Renal pelvis (tissue), 12 donors: ENCODE measurements around the gene ZNF487. TPM values are rescaled to one million over a fixed set of nuclear protein-coding genes. Genes with fewer than 3 reads are reported as not detected.
"Not testable (repeated sequence)": the region's sequence is repeated elsewhere in the genome, so short reads cannot be mapped to it uniquely, and the experiment has no call there.

Experiments used
- DNase-seq: peaks from one replicate; pipeline ENCODE4 v3.0.0-alpha.2; 2013
- long read RNA-seq, 16 experiments: transcript quantifications; one replicate each; lab custom pipeline, GENCODE V29; 2026
- polyA plus RNA-seq, 3 donors: library from polyadenylated mRNA; unstranded; fragments of 120-200 nt; gene quantifications; one replicate each; pipeline ENCODE4 v1.2.1, GENCODE V29; 2013; ENCODE audit not compliant: insufficient read length in 3 of 3

ZNF487 gene
- 10 to 100 TPM in 2 of 3 donors, 1 to 10 TPM in 1; 9.2 to 14.7 (median 14.2) TPM for polyA plus RNA-seq
- long read RNA-seq, donor 1, partial matches to known transcripts = 0 of 3 reads
- long read RNA-seq, donor 1, other reads (novel, unspliced or antisense) = 0 of 3 reads
- long read RNA-seq, donor 2, partial matches to known transcripts = 0 of 4 reads
- long read RNA-seq, donor 2, other reads (novel, unspliced or antisense) = 0 of 4 reads
- long read RNA-seq, donor 3, transcript ZNF487-205 (2 exons, 583 nt) = major isoform, 6 of 10 reads
- long read RNA-seq, donor 3, partial matches to known transcripts = 0 of 10 reads
- long read RNA-seq, donor 3, other reads (novel, unspliced or antisense) = 0 of 10 reads
- long read RNA-seq, donor 4, transcript ZNF487-206 (1 exons, 2,745 nt) = major isoform, 5 of 8 reads
- long read RNA-seq, donor 4, partial matches to known transcripts = 0 of 8 reads
- long read RNA-seq, donor 4, other reads (novel, unspliced or antisense) = 0 of 8 reads
- long read RNA-seq, donor 5, partial matches to known transcripts = 0 of 3 reads
- long read RNA-seq, donor 5, other reads (novel, unspliced or antisense) = 0 of 3 reads
- long read RNA-seq, donor 6, partial matches to known transcripts = 0 of 8 reads
- long read RNA-seq, donor 6, other reads (novel, unspliced or antisense) = 0 of 8 reads
- long read RNA-seq, donor 7, partial matches to known transcripts = 0 of 5 reads
- long read RNA-seq, donor 7, other reads (novel, unspliced or antisense) = 0 of 5 reads
- long read RNA-seq, donor 8, partial matches to known transcripts = 0 of 6 reads
- long read RNA-seq, donor 8, other reads (novel, unspliced or antisense) = 0 of 6 reads
- long read RNA-seq, donor 9, partial matches to known transcripts = 0 of 4 reads
- long read RNA-seq, donor 9, other reads (novel, unspliced or antisense) = 0 of 4 reads
- long read RNA-seq, donor 10, partial matches to known transcripts = 0 of 8 reads
- long read RNA-seq, donor 10, other reads (novel, unspliced or antisense) = 0 of 8 reads
- long read RNA-seq, donor 11, partial matches to known transcripts = 0 of 4 reads
- long read RNA-seq, donor 11, other reads (novel, unspliced or antisense) = 0 of 4 reads
- long read RNA-seq, donor 12, partial matches to known transcripts = 0 of 10 reads
- long read RNA-seq, donor 12, other reads (novel, unspliced or antisense) = 0 of 10 reads
- long read RNA-seq, donor 13, partial matches to known transcripts = 0 of 4 reads
- long read RNA-seq, donor 13, other reads (novel, unspliced or antisense) = 0 of 4 reads
- long read RNA-seq, donor 14 = 0 reads
- long read RNA-seq, donor 15, transcript ZNF487-205 (2 exons, 583 nt) = major isoform, 8 of 12 reads
- long read RNA-seq, donor 15, partial matches to known transcripts = 0 of 12 reads
- long read RNA-seq, donor 15, other reads (novel, unspliced or antisense) = 0 of 12 reads
- long read RNA-seq, donor 16, transcript ZNF487-205 (2 exons, 583 nt) = major isoform, 5 of 8 reads
- long read RNA-seq, donor 16, partial matches to known transcripts = 0 of 8 reads
- long read RNA-seq, donor 16, other reads (novel, unspliced or antisense) = 0 of 8 reads

DNA sequence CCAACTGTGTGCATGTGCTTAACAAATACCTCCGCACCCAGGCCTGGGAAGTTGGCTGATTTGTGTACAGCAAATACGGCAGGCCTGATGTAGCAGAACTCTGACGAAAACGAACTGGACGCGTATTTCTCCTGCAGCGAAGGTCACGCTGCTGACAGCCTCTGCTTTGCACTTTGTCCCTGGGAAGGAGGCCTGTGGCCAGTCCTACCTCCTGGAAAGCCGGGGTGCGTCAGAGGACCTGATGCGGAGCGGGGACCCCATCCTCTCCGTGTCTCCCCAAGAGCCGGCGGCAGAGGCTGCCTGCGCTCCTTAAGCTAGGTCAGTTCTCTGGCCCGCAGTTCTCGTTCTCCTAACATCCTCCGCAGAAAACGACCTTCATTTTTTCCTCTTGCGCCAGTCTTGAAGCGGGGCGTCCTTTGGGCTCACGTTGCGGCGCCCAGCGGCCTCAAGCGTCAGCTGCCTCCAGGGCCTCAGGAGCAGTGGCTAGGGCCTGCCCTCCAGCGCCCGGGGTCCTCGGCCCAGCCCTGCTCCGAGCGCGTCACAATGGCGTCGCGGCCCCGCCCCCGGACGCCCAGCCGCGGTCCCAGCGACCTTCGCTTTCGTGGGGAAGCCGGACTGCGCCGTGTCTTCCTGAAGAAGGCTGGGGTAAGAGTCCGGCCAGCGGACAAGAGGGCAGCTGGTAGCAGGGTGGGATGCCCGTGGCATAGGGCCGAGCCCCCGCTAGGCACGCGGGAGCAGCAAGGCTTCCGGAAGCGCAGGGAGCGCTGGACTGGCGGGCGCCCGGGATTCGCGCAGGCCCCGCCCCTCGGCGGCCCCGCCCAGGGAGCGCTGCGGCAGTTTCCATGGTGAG is at the start of gene ZNF487:
ZNF487 (plus strand) TSS at position 821 of the 850 bp plus-strand sequence. CDS start 38,703 bp downstream, outside the sequence.
- peak; percentile 90 for DNase-seq

DNA sequence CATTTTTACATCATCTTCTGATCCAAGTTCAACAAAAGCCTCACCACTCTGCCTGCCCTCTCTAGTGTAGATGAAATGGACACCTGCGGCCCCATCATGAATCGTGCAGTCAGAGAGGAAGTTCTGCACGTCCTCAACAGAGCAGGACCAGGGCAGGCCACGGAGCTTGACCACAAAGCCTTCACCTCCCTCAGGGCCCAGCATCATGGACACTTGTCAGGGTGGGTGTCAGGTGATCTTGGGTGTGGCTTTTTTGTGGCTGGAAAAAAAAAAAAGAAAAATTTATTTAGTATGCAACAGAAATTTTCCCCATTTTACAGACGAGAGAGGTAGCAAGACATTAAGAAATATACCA is 49.3 kb upstream of the ZNF487 start:
- DNase-seq = no peak

DNA sequence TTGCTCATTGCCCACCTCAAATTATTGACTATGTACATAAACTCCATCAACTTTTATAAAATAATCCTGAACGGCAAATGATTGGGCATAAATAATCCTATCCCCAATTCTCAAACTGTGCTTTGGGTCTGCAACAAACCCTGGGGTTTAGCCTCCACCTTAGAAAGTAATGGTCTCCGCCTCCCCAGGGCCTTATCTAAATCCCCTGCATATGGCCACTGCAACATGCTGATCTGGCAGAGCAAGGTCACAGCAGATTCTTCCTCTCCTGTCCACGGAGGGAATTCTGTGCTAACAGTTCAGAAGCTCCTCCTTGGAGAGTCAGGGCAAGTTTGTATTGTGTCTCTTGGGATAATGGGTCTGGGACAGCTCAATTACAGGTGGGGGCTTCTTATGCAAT is 47.0 kb upstream of the ZNF487 start:
- no peak for DNase-seq

DNA sequence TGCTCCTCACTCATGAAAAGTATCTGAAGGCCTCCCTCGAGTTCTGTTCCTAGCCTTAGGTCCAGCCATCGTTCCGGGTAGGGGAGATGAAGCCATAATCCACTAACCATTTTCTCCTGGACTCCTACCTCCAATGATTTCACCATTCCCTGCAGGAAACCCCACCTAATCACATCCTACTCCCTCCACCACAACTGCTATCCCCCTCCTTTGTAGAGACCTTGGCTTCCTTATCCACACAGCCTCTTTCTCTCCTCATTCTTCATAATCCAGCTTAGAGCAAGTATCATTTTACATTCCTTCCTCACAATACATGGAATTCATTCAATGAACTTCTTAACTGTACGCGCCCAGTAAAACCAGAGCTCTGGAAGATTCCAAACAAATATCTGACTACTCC is 46.6 kb upstream of the ZNF487 start:
- DNase-seq = no peak

DNA sequence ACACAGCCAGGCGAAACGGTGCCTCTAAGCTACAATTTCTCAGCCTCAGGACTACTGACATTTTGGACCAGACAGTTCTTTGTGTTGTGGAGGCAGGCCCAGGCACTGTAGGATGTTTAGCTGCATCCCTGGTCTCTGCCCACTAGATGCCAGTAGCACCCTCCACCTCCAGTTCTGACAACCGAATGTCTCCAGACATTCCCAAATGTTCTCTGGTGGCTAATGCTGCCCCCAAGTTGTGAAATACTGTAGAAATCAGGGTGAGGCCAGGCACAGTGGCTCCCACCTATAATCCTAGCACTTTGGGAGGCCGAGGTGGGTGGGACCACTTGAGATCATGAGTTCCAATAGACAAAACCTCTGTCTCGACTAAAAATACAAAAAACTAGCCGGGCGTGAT is 46.2 kb upstream of the ZNF487 start:
- no peak for DNase-seq

DNA sequence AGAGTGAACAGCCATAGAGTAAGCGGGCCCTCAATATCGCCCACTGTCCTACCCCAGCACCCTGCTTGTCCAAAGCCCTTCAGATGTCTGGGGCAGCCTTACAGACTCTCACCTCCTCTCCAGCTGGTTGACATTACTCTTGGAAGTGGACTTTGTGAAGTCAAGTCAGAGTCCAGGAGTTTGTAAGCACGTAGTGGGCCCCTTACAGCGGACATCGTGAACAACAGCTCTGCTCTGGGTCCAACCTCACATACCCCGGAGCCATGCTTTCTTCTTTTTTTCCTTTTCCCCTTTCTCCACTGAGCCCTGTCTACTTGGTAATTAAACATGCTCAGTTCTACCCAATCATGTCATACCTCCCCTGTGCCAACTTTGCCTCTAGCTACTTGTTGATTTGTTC is 45.4 kb upstream of the ZNF487 start:
- no peak for DNase-seq

DNA sequence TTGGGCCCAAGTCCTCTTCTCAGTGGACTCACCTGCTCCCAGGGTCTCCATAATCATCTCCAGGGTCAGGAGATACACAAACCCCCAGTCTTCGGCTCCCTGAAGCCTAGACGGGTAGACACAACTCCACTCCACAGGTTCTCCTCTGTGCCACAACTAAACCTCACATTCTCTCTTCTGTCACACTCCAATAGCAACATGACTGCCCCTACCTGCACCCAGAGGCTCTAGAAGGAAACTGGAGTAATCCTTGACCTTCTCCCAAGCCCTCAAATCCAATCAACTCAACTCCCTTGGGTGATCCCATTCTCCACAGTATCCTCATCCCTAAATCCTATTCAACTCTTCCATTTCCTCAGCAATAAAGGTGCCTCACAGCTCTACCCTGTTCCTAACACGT is 44.2 kb upstream of the ZNF487 start:
- DNase-seq = no peak

DNA sequence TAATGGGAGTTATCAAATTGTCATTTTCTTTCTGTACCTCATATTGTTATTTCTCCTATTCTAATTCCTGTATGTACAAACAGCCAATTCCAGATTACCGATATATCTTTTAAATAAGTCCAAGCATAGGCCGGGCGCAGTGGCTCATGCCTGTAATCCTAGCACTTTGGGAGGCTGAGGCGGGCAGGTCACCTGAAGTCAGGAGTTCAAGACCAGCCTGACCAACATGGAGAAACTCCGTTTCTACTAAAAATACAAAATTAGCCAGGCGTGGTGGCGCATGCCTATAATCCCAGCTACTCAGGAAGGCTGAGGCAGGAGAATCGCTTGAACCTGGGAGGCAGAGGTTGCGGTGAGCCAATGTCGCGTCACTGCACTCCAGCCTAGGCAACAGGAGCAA is 43.7 kb upstream of the ZNF487 start:
- not testable (repeated sequence) for DNase-seq

DNA sequence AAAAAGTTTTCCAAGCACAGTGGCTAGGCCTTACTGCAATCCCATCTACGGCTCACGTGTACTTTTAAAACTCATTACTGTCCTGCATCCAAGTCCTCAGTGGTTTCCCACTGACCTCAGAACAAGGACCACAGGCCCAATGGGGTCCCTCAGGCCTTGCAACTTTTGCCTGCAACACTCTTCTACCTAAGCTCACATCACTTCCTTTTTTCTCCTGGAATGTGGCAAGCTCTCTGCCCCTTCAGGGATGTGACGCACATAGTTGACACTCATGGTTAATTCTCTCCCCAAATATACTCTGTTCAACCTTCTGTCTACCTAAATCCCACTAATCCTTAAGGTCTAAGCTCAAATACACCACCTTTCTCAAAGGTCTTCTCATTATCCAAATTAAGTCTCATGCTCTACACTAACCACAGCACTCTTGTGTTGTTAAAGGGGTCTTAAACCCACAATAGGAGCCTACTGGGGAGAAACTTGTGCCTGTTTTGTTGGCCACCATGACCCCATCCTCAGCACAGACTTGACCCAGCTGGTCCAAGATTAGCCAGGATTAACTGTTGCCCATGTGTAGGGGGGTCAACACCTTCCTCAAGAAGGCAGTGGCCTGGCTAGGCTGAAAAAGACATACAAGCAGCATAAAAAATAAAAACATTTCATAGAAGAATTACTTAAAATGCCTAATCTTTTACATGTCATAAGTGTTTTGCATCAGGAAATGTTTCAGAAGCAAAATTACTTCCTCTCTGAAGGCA is 43.1 kb upstream of the ZNF487 start:
- no peak for DNase-seq

DNA sequence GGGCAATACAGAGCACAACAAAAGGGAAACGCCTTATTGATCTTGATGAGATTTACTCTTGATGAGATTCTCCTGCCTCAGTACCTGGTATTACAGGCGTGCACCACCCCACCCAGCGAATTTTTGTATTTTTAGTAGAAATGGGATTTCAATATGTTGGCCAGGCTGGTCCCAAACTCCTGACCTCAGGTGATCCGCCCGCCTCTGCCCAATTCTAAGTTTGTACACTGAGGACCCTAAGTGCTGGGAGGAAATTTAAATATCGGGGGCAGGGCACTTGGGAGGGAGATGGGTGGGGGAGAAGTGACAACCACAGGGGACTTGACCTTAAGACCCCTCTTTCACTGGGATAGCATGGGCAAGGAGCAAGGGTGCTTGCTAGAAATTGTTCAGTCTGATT is 42.0 kb upstream of the ZNF487 start:
- DNase-seq = no peak

DNA sequence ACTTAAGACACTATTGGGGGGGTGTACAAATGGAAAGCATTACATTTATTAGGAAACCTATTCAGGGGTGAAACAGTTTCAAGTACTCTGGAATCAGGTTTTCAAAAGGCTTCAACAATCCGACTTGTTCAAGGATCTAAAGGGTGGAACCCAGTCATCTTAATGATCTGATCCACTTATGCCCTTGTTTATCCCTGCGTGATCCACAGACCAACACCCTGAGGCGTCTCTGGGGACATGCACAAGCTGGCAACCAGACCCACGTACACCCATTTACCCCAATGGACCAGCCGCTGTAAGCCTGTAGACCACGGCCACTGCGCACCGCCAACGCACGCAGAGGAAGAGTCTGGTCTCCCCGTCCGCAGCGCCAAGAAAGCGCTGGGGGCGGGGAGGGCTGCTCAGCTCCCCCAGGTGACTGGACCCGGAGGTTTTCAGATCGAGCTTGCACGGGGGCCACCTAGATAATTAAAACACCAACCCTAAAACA is 41.3 kb upstream of the ZNF487 start:
- DNase-seq = no peak

DNA sequence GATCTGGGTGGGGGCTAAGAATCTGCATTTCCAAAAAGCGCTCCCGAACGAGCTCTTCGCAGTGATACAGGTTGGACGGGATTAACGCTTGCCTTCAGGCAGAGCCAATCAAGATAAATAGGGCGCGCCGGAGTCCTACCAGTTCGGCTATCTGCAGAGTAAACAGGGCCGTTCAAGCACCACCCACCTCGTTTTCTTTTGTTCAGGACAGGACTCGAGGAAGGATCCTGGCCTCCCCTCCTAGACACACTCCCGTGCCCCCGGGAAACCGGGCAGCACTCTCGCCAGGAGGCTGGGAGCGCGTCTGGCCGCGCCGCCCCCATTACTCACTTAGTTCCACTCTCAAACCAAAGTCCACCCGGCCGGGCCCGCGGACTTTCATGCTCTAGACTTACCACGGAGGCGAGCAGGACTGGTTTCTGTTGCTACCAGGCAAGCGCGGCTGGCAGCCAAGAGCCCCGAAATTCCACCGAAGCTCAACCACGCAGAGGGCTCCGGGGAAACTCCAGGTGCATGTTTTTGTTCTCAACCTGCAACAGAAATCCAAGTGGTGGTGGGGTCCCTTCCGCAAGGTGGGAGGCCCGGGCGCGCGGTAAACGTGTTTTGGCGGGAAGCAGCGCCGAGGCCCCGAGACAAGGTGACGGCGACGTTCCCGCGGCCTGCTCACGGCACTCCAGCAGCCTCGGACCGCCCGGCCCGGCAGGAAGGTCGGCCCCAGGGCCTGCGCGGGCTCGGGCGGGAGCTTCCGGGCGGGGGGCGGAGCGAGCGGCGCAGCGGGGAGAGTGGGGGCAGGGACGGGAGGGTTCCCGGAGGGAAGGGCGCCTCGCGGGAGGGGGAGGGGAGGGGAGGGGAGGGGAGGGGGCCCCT is 40.6 kb upstream of the ZNF487 start:
- DNase-seq = peak; percentile 73

DNA sequence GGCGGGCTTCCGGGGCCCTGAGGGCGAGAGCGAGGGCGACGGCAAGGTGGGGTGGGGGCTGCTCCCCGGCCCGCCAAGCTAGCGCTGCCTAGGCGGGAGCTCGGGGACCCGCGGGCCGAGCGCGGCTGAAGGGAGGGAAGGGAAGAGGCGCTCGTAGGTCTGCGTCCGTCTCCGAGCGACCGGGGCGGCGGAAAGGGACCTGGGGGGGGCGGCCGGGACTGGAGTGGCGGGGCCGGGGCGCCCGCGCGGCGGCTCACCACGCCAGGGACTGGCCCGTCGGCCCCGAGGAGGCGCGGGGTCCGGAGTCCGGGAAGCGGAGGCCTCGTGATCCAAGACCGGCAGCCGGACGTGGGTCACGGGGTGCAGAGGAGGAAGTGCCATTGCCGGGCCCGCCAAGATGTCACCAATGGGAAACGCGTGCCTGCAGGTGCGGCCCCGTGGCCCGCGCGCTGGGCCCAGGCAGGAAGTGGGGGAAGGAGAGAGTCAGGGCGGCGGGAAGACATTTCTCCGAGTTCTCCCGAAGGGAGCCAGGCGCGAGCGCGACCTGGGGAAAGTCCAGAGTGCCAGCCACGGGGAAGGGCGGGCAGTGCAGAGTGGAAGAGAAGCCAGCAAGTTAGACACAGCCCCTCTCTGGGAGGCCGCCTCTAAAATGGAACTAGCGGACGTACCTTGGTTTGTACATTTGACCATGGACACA is 39.8 kb upstream of the ZNF487 start:
- peak; percentile 89 for DNase-seq

DNA sequence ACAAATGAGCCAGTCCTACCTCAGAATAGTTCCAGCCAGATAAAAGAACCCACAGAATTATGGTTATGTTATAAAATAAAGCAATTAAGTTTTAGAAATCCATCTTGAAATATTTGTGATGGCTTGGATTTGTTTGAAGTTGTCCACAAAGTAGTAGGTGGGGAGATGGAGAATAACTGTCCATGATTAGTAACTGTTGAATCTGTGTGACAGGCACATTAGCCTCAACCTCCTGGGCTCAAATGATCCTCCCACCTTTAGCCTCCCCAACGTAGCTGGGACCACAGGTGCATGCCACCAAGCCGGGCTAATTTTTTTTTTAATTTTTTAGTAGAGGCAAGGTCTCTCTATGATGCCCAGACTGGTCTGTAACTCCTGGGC is 38.0 kb upstream of the ZNF487 start:
- DNase-seq = no peak

DNA sequence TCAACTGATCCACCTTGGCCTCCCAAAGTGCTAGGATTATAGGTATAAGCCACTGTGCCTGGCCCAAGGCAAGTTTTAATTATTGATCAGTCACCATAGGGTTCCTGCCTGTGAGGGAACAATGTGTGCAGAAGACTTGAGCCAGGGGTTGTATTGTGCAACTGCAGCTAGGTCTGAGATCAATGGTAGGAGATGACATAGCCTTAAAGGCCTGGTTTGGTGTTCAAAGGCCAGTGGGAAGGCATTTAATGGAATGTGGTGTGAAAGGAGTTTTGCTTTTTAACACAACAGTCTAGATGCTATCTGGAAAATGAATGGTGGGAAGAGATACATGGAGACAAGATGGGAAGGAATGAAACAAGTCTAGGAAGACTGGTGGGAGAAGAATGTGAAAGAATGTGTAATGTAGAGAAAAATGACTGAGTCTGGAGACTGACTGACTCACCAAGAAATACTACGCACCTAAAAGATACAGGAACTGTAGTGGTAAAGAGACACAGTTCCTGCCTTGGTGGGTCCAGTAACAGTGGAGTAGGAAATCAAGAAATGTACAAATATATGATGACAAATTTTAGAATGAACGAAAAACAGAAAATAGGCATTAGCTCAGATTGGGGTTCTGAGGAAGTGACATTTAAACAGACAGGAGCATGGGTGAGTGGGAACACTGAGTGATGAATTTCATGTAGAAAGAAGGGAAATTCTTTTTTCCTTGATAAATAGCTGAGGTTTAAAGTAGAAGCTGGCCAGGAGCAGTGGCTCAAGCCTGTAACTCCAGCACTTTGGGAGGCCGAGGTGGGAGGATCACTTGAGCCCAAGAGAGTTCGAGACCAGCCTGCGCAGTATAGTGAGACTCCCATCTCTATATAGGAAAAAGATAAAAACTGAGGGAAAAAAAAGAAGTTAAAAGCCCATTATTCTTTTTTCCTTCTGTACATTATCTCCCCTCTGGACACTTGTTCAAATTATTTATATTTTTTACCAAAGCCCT is 37.3 kb upstream of the ZNF487 start:
- DNase-seq = no peak

DNA sequence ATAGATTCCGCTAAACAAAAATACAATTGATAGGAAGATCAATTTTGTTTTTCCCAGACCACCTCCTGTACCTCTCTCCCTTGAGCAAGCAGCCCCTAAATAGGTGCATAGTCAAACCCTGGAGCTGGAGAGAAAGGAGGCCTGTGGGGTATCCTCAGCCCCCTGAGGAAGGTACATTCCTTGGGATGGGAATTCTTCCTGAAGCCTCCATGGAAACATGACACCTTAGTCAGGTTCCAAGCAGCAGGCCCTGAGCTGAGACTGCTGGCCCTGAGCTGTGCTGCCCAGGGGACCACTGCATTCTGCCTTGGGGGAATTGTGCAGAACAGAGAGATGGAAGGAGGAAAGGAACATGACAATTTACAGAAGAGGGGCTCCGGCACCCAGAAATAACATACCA is 35.3 kb upstream of the ZNF487 start:
- DNase-seq = no peak

DNA sequence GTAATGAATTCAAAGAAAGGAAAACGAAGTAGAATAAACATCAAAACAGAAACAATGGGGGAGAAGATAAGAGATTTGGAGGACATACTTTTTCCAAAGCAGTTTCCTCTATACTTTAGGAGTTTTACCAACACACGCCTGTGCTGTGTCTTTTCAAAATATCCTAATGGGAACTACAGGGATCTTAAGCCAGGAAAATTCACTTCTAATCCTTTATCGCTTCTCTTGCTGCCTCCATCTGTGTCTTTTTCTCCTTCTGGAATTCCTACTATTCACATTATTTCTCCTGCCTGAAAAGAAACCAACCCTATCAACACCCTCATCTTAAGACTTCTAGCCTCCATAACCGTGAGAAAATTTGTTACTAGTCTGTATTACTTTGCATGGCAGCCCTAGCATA is 34.7 kb upstream of the ZNF487 start:
- DNase-seq = no peak
